NCI-H2227 treated with DMSO at 0.1 percent for 48 hours (cell line): Measurements from ENCODE around the gene SLC6A17.
A peak's percentile ranks its signal among the peaks of the same experiment; 100 is the strongest.

Experiments
- DNase-seq: peaks from one replicate; lab custom pipeline; 2025; lab: John Stamatoyannopoulos, UW

The SLC6A17 gene

GRCh38 chr1:110135666-110136065 is 14.6 kb upstream of the SLC6A17 start:
- no peak for DNase-seq

- DNase-seq, result peak; percentile 94
These were observed 13.4 kb upstream of the SLC6A17 start for GRCh38 chr1:110136911-110137310.

- DNase-seq, result no peak
These were observed 11.3 kb upstream of the SLC6A17 start for GRCh38 chr1:110138956-110139355.

- DNase-seq, result no peak
These were observed 5.9 kb upstream of the SLC6A17 start for GRCh38 chr1:110144366-110144765.

- DNase-seq, result no peak
These were observed 1.3 kb upstream of the SLC6A17 start for GRCh38 chr1:110148961-110149360.

GRCh38 chr1:110151175-110151669 is 928 bp downstream of the SLC6A17 start:
- DNase-seq, result no peak

- DNase-seq, result no peak
These were observed 2.0 kb downstream of the SLC6A17 start for GRCh38 chr1:110152133-110152785.

GRCh38 chr1:110153407-110153950 is 3.2 kb downstream of the SLC6A17 start:
- no peak for DNase-seq

- no peak for DNase-seq
These were observed 5.7 kb downstream of the SLC6A17 start for GRCh38 chr1:110155878-110156522.

GRCh38 chr1:110158261-110158660 is 8.0 kb downstream of the SLC6A17 start:
- no peak for DNase-seq

GRCh38 chr1:110159168-110159567 is 8.9 kb downstream of the SLC6A17 start:
- no peak for DNase-seq

- DNase-seq, result no peak
These were observed 10.3 kb downstream of the SLC6A17 start for GRCh38 chr1:110160538-110161100.

- DNase-seq, result no peak
These were observed 10.9 kb downstream of the SLC6A17 start for GRCh38 chr1:110161165-110161564.

GRCh38 chr1:110161849-110162248 is 11.6 kb downstream of the SLC6A17 start:
- no peak for DNase-seq

- no peak for DNase-seq
These were observed 13.3 kb downstream of the SLC6A17 start for GRCh38 chr1:110163591-110163990.

- no peak for DNase-seq
These were observed 14.5 kb downstream of the SLC6A17 start for GRCh38 chr1:110164725-110165350.

- no peak for DNase-seq
These were observed 15.5 kb downstream of the SLC6A17 start for GRCh38 chr1:110165761-110166231.

GRCh38 chr1:110166861-110167260 is 16.6 kb downstream of the SLC6A17 start:
- DNase-seq, result no peak

GRCh38 chr1:110170766-110171733 is 20.8 kb downstream of the SLC6A17 start:
- DNase-seq, result no peak

- no peak for DNase-seq
These were observed 21.7 kb downstream of the SLC6A17 start for GRCh38 chr1:110172001-110172400.

GRCh38 chr1:110173466-110174105 is 23.3 kb downstream of the SLC6A17 start:
- DNase-seq, result no peak
